ENCODE data around the gene CD4. TPM values are rescaled to one million over a fixed set of nuclear protein-coding genes. Genes with fewer than 3 reads are reported as not detected.
A peak's percentile ranks its signal among the peaks of the same experiment; 100 is the strongest.

Gene CD4
- total RNA-seq, 2 experiments from 2014 or later = not detected

DNA sequence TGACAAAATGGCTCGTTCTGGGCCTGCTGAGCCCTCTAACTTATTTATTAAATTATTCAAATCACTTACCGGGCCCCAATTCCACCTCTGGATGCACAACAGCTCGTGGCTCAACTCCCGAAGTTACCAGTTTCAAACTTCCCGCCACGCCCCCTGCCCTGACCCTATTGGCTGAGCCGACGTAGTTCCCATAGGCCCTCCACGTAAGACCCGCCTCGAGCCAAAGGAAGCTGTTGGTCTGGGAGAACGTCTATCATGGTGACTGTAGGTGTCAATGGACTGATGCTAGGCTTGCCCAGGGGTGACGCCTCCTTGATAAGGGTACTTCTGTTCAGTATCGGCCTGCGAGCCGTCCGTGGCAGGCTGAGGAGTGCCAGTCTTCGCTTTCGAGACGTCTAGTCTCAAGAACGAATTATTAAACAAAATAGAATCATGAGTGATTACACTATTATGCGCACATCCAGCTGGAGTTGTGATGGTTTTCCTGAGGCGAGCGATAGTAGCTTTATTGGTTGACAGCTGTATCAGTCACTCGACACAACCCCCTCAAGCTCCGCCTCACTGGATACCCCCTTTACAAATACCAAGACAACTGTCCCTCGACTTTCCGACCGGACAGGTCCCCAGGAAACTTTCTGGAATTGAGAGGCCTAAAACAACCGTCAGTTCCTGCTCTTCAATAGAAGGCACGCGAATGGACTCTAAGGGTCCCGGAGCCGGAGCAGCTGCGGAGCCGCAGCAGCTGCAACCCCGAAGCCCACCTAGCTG lies 62.0 kb downstream of the CD4 start, which contains the start of gene CDCA3:
Gene CDCA3 (minus strand): TSS at position 134 of the 768 bp plus-strand sequence. CDS start 334 bp downstream, outside the sequence.
- H3K36me3 ChIP-seq (ENCODE audit: insufficient read depth, low read length) = peaks cover 67% of the 10 kb centered on the region
- no peaks in the 10 kb centered on the region for H3K9me3 ChIP-seq (ENCODE audit: low read length)
- ChIA-PET CTCF (ENCODE audit: unreplicated experiment) (interaction anchor here (0.5 to 2.9 kb wide), 9 partner anchors 9 to 1231 kb away, joined by 3 to 14 read pairs (median 5); partner anchors contain the start of genes GNB3, GPR162, MLF2 and NECAP1), POLR2A (interaction anchor here (0.5 to 6.0 kb wide), 33 partner anchors 8 to 1379 kb away, joined by 3 to 101 read pairs (median 4); partner anchors contain the start of genes C12orf57, COPS7A, ENO2 and GNB3)
- no peaks in the 10 kb centered on the region for H3K9me2 ChIP-seq (ENCODE audit: insufficient read depth, low read length)
- H3K79me2 ChIP-seq (ENCODE audit: insufficient read depth, low read depth, low read length) = peaks cover 47% of the 10 kb centered on the region
- H3K27ac ChIP-seq (ENCODE audit: low read depth, low read length, poor library complexity, severe bottlenecking) = peak within 1 kb of the TSS; percentile 86
- DNase-seq (ENCODE audit: low spot score) = peak; percentile 99
- H3K4me1 ChIP-seq (ENCODE audit: insufficient read depth, low read length, poor library complexity, severe bottlenecking) = peaks cover 35% of the 10 kb centered on the region
- peak within 1 kb of the TSS; percentile 73 for H3K4me2 ChIP-seq (ENCODE audit: low read length)
- H2AFZ ChIP-seq (ENCODE audit: low read length) = peak within 1 kb of the TSS; percentile 38; the same call in 1 of the 2 replicates
- H4K20me1 ChIP-seq (ENCODE audit: insufficient read depth, low read length) = peaks cover 6% of the 10 kb centered on the region
- TF ChIP-seq, protein P1, sequence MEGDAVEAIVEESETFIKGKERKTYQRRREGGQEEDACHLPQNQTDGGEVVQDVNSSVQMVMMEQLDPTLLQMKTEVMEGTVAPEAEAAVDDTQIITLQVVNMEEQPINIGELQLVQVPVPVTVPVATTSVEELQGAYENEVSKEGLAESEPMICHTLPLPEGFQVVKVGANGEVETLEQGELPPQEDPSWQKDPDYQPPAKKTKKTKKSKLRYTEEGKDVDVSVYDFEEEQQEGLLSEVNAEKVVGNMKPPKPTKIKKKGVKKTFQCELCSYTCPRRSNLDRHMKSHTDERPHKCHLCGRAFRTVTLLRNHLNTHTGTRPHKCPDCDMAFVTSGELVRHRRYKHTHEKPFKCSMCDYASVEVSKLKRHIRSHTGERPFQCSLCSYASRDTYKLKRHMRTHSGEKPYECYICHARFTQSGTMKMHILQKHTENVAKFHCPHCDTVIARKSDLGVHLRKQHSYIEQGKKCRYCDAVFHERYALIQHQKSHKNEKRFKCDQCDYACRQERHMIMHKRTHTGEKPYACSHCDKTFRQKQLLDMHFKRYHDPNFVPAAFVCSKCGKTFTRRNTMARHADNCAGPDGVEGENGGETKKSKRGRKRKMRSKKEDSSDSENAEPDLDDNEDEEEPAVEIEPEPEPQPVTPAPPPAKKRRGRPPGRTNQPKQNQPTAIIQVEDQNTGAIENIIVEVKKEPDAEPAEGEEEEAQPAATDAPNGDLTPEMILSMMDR (conservative IDR thresholded peaks at IDR 0.05; ENCODE audit: low read length) = no peak
- TF ChIP-seq EZH2phosphoT487 (IDR thresholded peaks at IDR 0.05; ENCODE audit: borderline replicate concordance, low read depth, low read length) = no peak
- H3K4me3 ChIP-seq (ENCODE audit: low read depth, low read length, poor library complexity, severe bottlenecking) = peak within 1 kb of the TSS; percentile 93
- BruUV-seq (replicated peaks) = no TSS peak
- intact Hi-C loops (cut with micrococcal nuclease; ENCODE audit: unreplicated experiment) = loop anchor here (1.0 to 5.0 kb wide), 2 partner anchors 40 to 121 kb away; partner anchors contain the start of genes EMG1 and PHB2

- ChIA-PET POLR2A (interaction anchor here (0.5 to 6.0 kb wide), 30 partner anchors 9 to 1379 kb away, joined by 3 to 101 read pairs (median 4); partner anchors contain the start of genes C12orf57, COPS7A, ENO2 and GAPDH), CTCF (ENCODE audit: unreplicated experiment) (interaction anchor here (0.6 to 2.9 kb wide), 8 partner anchors 10 to 1230 kb away, joined by 3 to 14 read pairs (median 5); partner anchors contain the start of genes GNB3, MLF2, NECAP1 and SPSB2)
- Histone ChIP-seq H3K4me2 (ENCODE audit: low read length) (peak within 1 kb of the TSS; percentile 99), H3K4me3 (ENCODE audit: low read depth, low read length, poor library complexity, severe bottlenecking) (peak within 1 kb of the TSS; percentile 93), H3K9me3 (ENCODE audit: low read length) (no peaks in the 10 kb centered on the region), H3K27ac (ENCODE audit: low read depth, low read length, poor library complexity, severe bottlenecking) (peak within 1 kb of the TSS; percentile 86), H3K4me1 (ENCODE audit: insufficient read depth, low read length, poor library complexity, severe bottlenecking) (peaks cover 35% of the 10 kb centered on the region), H3K36me3 (ENCODE audit: insufficient read depth, low read length) (peaks cover 67% of the 10 kb centered on the region), H2AFZ (ENCODE audit: low read length) (peak within 1 kb of the TSS; percentile 38; the same call in 1 of the 2 replicates), H3K79me2 (ENCODE audit: insufficient read depth, low read depth, low read length) (peaks cover 47% of the 10 kb centered on the region), H4K20me1 (ENCODE audit: insufficient read depth, low read length) (peaks cover 6% of the 10 kb centered on the region), H3K9me2 (ENCODE audit: insufficient read depth, low read length) (no peaks in the 10 kb centered on the region)
- DNase-seq (ENCODE audit: low spot score) = peak; percentile 100
- BruUV-seq (replicated peaks) = TSS peak; percentile 76
- intact Hi-C loops (cut with micrococcal nuclease; ENCODE audit: unreplicated experiment) = loop anchor here (1.0 to 5.0 kb wide), 4 partner anchors 15 to 120 kb away; partner anchors contain the start of genes EMG1, PHB2, SPSB2 and TPI1
- TF ChIP-seq EZH2phosphoT487 (IDR thresholded peaks at IDR 0.05; ENCODE audit: borderline replicate concordance, low read depth, low read length) = no peak
- TF ChIP-seq, protein P1 (conservative IDR thresholded peaks at IDR 0.05; ENCODE audit: low read length) = no peak
Observed at GRCh38 chr12:6851921-6852650, 62.8 kb downstream of the CD4 start, which contains the start of gene USP5. Gene USP5, plus strand, starts transcription at chr12:6852150. Its CDS starts 30 bp downstream, at chr12:6852180.

Measured in OCI-LY7 (cell line).